ENCODE measurements around the gene CCDC141.

- no peak for TF ChIP-seq NFRKB (IDR thresholded peaks at IDR 0.05)
- TF ChIP-seq POLR2A (IDR thresholded peaks at IDR 0.05; ENCODE audit: insufficient read depth in 1 of 2, low read depth in 2 of 2, low read length in 2 of 2): no peak
- no peak for TF ChIP-seq ZFP36 (IDR thresholded peaks at IDR 0.05; ENCODE audit: borderline replicate concordance, low read depth, low read length, partially characterized antibody)
- no peak for TF ChIP-seq FOXP4 (CRISPR knock-in tag; IDR thresholded peaks at IDR 0.05)
- no peak for TF ChIP-seq ZNF205 (CRISPR knock-in tag; IDR thresholded peaks at IDR 0.05)
- TF ChIP-seq HNF1A (IDR thresholded peaks at IDR 0.05; ENCODE audit: low read depth): no peak
- no peak for TF ChIP-seq HNF1A (CRISPR knock-in tag; IDR thresholded peaks at IDR 0.05; ENCODE audit: borderline replicate concordance)
- no peak for TF ChIP-seq ZNF512 (CRISPR knock-in tag; IDR thresholded peaks at IDR 0.05)
- no peak for TF ChIP-seq NR2F6 (IDR thresholded peaks at IDR 0.05)
- TF ChIP-seq NR2F6 (CRISPR knock-in tag; IDR thresholded peaks at IDR 0.05): no peak
- no peak for TF ChIP-seq ZHX2 (IDR thresholded peaks at IDR 0.05; ENCODE audit: low read depth)
- no peak for TF ChIP-seq ZHX2 (CRISPR knock-in tag; IDR thresholded peaks at IDR 0.05; ENCODE audit: borderline replicate concordance)
Observed at GRCh38 chr2:178800510-178800909, 249.4 kb downstream of the CCDC141 start.
